HG02885 (cell line): Measurements from ENCODE around the gene AUNIP.

ENCODE experiments used
- ATAC-seq: cut with Tn5 transposase; IDR thresholded peaks from one replicate; pipeline ENCODE4 v1.9.1; 2021; ENCODE audit warnings: mild to moderate bottlenecking; ENCODE audit not compliant: unreplicated experiment, poor library complexity

Gene AUNIP

GRCh38 chr1:25890239-25891034 is 31.2 kb upstream of the AUNIP start:
- ATAC-seq = no peak

DNA sequence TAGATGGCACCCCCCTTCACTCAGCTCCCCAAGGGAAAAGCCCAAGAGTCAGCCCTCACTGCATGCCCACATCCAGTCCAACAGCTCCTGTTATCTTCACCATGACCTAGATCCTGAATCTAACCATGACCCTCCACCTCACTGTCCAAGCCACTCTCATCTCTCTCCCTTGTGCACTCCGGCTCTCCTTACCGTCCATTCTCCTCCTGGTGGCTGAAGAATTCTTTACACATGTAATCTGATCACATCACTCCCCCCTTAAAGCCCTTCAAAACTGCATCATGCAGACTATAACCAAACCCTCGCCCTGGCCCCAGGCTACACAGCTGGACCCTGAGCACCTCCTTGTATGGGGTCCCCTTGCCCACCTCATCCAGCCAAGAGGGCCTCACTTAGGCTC is 30.2 kb upstream of the AUNIP start:
- ATAC-seq = no peak

- ATAC-seq = no peak
Observed at GRCh38 chr1:25888426-25888987, 29.2 kb upstream of the AUNIP start.

DNA sequence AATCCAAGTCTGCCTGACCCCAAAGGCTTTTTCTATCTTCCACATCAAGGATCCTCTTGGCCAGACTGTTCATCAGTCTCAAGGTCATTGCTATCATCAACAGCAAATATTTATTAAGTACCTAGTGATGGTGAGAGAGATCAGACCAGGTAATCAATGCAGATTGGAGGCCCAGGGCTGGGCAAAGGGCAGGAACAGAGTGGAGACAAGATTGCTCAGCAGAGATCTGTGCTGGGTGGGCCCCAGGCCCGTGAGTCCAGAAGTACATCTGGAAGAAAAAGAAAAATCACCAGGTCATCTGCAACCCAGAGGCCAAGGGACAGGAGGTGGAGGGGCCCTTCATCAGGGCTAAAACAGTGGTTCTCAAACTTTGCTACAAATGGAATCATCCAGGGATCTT is 26.3 kb upstream of the AUNIP start:
- ATAC-seq = no peak

DNA sequence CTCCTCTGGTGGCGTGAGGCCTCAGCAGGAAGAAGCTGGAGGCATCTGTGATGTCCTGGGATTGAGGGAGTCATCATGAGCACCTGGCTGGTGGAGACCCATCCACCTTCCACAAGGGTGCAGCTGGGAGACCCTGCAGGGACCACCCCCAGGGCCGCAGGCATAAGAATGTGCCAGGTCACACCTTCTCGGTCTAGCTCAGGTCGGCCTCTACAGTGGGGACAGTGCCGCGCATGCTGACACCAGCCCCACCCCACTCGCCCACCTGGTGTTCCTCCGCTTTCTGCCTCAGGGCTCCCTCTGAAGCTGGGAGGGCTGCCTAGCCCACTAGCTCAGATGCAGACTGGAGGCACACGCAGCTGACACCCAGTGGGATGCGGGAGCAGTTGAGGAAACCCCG is 22.0 kb upstream of the AUNIP start:
- no peak for ATAC-seq

GRCh38 chr1:25880518-25880917 is 21.3 kb upstream of the AUNIP start:
- ATAC-seq = no peak

- ATAC-seq = no peak
Observed at GRCh38 chr1:25879675-25880074, 20.4 kb upstream of the AUNIP start.

DNA sequence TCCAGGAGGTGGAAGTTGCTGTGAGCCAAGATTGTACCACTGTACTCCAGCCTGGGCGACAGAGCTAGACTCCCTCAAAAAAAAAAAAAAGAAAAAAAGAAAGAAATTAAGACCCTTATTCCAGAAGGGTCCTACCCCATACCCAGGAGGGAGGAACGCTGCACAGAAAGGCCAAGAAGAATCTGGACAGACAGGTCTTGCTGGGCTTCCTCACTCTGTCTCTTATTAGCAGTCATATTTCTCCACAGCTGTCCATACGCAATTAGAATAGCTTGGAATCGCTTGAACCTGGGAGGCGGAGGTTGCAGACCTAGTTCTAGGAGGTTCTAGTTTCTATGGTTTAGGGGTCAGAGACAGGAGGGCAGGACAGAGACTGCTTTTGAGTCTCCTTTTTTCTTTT is 19.4 kb upstream of the AUNIP start:
- no peak for ATAC-seq

DNA sequence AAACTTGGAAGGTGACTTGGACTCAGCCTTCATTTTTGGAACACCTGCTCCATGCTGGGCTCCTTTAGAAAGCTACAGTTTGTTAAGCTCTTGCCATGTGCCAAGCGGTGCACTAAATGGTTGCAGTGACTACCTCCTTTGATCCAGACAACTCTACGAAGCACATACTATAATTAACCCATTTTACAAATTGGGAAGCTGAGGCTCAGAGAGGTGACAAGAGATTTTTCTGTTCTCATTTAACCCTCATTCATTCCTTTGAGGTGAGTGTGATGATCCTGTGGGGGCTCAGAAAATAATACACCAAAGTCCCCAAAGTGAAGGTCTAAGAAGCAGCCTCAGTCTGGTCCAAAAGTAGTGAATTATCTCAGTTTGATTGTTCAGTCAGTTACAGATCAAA is 17.9 kb upstream of the AUNIP start:
- no peak for ATAC-seq

- ATAC-seq = no peak
Observed at GRCh38 chr1:25876693-25877077, 17.4 kb upstream of the AUNIP start.

DNA sequence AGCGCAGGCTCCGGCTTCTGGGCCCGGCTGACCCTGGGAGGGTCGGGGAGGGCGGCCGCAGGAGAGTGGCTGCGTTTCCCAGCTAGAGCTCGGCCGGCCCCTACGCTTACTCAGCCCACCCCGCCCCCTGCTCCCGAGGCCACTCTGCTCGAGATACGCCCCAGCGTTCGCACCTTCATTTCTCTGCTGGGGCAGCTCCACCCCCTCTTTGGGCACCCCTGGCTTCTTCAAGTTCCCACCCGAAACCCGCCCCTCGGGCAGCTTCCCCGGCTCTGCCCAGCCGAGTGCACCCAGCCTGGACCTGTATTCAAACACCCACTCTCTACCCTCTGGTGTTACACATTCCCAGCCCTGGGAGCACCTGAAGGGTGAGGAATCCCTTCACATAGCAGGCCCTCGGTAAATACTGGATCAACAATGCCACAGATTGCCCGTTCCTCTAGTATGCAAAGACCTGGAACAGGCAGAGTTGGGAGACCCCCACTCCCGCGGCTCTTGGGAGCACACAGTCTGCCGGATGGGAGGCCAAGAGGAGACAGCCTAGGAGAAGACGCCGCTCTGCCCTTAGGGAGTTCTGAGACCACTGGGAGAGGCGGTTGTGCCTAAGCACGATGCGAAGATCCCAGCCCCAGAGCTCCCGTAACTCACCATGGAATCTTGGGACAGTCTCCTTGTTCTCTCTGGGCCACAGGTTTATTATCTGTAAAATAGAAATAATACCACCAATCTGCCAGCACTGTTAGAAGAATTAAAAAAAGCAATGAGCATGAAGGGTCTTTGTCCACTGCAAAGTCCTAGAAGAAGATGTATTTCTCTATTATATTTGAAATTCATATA is 16.8 kb upstream of the AUNIP start:
- ATAC-seq = peak; percentile 14

DNA sequence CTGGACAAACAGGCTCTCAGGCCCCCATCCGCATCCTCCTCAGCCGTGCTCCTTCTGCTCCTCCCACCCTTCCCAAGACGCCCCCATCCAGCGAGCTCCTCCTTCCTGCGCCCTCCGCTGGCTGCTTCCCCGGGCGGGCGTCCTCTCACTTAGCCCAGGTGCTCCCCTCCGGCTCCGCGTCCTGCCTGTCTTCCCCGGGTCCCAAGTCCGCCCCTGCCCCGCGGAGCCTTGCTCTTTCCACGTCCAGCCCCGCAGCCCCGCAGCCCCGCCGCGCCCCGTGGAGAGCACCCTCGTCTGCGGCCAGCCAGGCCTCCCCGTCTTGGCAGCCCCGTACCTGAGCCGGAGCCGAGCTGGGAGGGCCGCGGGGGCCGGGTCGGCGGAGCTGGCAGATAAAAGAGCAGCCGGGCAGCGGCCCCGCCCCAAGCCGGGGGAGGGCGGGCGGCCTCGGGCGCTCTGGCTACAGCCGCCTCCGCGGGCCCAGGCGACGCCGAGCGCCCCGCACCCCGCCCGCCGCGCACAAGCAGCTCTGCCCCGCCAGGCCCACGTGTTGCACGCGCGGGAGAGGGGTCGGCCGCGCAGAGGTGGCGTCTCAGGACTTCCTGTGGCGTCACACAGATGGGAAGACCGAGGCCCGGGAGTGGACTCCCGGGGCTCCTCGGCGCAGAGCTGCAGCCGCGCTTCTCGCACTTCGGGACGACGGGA is 16.0 kb upstream of the AUNIP start, which contains the start of gene PAQR7:
TSS of gene PAQR7 (minus strand) at position 555 of the 702 bp plus-strand sequence. CDS start 11,869 bp downstream, outside the sequence.
- ATAC-seq = peak; percentile 69

GRCh38 chr1:25874635-25875153 is 15.4 kb upstream of the AUNIP start:
- ATAC-seq = no peak

DNA sequence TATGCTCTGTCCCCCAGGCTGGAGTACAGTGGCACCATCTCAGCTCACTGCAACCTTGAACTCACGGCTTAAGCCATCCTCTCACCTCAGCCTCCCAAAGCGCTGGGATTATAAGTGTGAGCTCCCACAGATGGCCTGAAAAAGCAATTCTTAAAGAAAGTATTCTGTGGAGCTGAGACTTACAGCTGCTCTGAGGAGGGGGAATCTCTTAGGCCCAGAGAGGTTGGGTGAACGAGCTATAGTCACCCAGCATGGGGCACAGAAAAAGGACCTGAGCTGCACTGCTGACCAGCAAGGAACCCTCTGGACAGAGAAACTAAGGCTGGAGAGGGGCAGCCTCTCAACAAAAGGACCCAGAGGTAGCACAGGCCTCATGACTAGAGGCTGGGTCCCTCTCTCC is 15.0 kb upstream of the AUNIP start:
- ATAC-seq = no peak

DNA sequence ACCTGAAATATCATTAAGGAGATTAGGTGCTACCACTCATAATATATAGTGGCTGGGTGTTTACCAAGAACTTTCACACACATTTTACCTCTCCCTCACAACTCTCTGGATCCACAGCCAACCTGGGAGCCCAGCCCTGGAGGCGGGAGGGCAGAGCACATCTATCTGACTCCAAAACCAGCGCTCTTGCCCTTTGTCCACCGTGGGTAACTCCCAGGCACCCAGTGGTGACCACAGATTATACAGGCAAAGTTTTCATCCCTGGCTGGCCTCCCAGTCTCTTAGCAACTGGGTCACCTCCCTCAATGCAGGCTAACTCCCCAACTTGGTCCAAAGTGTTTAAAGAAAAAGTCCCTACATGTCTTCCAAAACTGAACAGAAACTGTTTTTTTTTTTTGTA is 13.9 kb upstream of the AUNIP start:
- ATAC-seq = no peak

DNA sequence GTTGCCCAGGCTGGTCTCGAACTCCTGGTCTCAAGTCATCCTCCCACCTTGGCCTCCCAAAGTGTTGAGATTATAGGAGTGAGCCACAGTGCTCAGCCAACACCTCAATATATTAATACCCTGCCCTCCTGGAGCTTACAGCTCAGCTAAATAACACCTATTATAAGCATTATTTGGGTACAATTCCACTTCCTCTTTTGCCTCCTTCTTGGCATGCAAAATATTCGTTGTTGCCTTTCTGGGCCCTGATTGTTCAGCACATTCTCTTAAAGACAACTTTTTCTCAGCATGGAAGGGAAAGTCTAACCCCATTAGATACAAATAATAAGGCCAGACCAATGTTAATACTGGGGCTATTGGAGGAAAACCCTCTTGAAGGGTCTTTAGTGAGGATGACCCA is 13.5 kb upstream of the AUNIP start:
- no peak for ATAC-seq

DNA sequence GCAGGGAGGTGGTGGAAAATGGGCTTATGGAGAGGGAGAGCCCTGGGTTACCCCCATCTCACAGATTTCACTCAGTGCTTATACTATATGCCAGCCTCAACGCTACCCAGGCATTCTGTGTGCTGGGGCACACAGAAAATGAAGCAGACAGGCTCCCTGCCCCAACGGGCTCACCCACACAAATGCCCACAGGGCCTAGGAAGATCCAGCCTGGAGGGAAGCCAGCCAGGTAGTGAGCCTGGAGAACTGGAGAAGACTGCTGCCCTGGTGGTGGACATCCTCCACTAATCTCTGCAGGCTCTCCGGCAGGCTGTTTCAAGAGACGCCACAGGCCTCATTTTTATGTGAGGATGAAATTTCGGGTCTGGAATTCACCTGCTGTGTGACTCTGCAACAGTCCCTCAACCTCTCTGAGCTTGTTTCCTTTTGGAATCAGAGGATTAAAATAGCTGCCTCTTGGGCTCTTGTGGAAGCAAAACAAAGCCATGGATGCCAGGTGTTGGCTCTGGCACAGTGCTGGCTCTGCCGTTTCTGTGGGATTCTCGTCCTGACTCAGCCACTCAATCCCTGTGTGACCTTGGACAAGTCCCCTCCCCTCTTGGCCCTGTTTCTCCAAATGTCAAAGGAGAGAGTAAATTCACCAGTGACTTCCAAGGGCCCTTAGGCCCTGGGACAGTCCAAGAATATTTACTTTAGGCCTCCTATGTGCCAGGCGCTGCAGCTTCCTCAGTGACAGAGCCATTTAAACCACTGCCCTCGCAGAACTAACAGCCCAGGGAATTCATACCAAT is 12.6 kb upstream of the AUNIP start:
- ATAC-seq = no peak

DNA sequence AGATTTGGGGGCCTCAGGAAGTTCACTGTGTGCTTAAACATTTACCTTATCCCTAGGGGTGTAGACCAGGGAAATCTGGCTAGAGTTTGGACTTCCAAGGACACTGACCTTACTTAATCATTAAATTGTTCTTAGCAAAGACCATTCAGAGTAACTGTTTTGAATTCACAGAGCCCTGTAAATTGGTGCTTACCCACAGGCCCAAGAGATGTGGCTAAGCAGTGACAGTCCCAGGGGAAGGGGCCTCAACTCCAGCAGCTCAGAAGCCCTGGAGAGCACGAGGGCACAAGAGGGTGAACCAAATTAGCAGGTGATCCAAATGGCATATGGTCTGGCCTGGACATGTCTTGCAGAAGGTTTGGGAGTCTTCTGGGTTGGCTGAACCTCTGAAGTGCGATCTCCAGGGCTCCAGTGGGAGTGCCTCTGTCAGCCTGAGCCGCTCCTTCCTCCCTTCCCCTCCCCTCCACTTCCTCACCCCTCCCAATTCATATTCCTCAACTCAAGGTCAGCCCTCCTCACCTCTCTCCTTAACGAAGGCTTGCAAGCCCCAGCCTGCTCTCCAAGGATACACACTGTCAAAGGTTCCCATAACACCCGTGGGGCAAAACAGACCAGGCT is 11.9 kb upstream of the AUNIP start:
- ATAC-seq = no peak

- ATAC-seq = no peak
Observed at GRCh38 chr1:25870614-25871013, 11.4 kb upstream of the AUNIP start.
